ENCODE measurements around the gene SULT2A1.

DNA sequence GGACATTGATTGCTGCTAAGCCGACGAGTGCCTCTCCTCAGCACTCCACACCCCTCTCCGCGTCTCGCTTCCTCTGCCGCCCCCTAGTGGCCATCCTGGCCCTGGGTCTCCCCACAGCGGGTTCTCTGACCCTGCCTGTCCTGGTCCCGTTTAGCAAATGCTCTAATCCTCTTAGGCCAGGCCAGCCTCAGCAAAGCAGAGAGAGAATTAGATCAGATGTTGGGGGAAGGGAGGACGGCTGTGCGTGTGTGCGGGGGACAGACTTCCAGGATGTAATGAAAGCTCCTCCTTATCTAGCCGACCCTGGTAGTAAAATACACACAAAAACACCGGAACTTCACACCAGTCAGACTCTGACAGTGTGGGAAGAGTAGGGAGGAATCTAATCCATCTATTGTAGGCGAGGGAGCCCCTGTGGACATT lies 22.6 kb downstream of the SULT2A1 start:
- no peak for TF ChIP-seq POLR2A (IDR thresholded peaks at IDR 0.05)
- no peak for TF ChIP-seq POLR2AphosphoS5 (IDR thresholded peaks at IDR 0.05)

Data from spleen (tissue), 3 donors.